ENCODE data around the gene DSCAM.

Gene DSCAM

GRCh38 chr21:40797891-40798290, 49.1 kb downstream of the DSCAM start:
- Histone ChIP-seq H3K4me2 (ENCODE audit: low read length) (no peak overlapping the region), H3K4me3 (ENCODE audit: low read depth, low read length, poor library complexity, severe bottlenecking) (no peak overlapping the region), H3F3A (ENCODE audit: insufficient read depth, low read length) (no peaks in the 10 kb centered on the region), H3K79me2 (ENCODE audit: insufficient read depth, low read length) (no peaks in the 10 kb centered on the region), H3K36me3 (ENCODE audit: insufficient read depth, low read length) (no peaks in the 10 kb centered on the region), H3K9me3 (ENCODE audit: low read length) (0 out of 2 replicates have a peak, but pooled peaks cover 3% of the 10 kb centered on the region), H3K4me1 (ENCODE audit: insufficient read depth, low read length, severe bottlenecking) (no peaks in the 10 kb centered on the region), H3K27ac (ENCODE audit: low read depth, low read length, poor library complexity, severe bottlenecking) (no peak overlapping the region), H3K9ac (ENCODE audit: low read length) (no peak overlapping the region), H3K27me3 (ENCODE audit: insufficient read depth, low read length) (no peaks in the 10 kb centered on the region), H2AFZ (ENCODE audit: low read length) (no peak overlapping the region), H4K20me1 (ENCODE audit: insufficient read depth, low read length) (no peaks in the 10 kb centered on the region), H3K9me2 (ENCODE audit: low read depth, low read length) (no peaks in the 10 kb centered on the region)
- TF ChIP-seq EZH2 (IDR thresholded peaks at IDR 0.05; ENCODE audit: borderline replicate concordance, low read length): no peak
- TF ChIP-seq CTCF (IDR thresholded peaks at IDR 0.05; ENCODE audit: low read length): no peak

- Histone ChIP-seq H3K4me1 (ENCODE audit: insufficient read depth, low read length, severe bottlenecking) (no peaks in the 10 kb centered on the region), H2AFZ (ENCODE audit: low read length) (no peak overlapping the region), H3K9ac (ENCODE audit: low read length) (no peak overlapping the region), H3K79me2 (ENCODE audit: insufficient read depth, low read length) (no peaks in the 10 kb centered on the region), H3K27me3 (ENCODE audit: insufficient read depth, low read length) (no peaks in the 10 kb centered on the region), H3K4me2 (ENCODE audit: low read length) (no peak overlapping the region), H3F3A (ENCODE audit: insufficient read depth, low read length) (no peaks in the 10 kb centered on the region), H3K36me3 (ENCODE audit: insufficient read depth, low read length) (no peaks in the 10 kb centered on the region), H3K27ac (ENCODE audit: low read depth, low read length, poor library complexity, severe bottlenecking) (no peak overlapping the region), H3K9me2 (ENCODE audit: low read depth, low read length) (no peaks in the 10 kb centered on the region), H4K20me1 (ENCODE audit: insufficient read depth, low read length) (no peaks in the 10 kb centered on the region), H3K9me3 (ENCODE audit: low read length) (0 out of 2 replicates have a peak, but pooled peaks cover 3% of the 10 kb centered on the region), H3K4me3 (ENCODE audit: low read depth, low read length, poor library complexity, severe bottlenecking) (no peak overlapping the region)
- no peak for TF ChIP-seq CTCF (IDR thresholded peaks at IDR 0.05; ENCODE audit: low read length)
- no peak for TF ChIP-seq EZH2 (IDR thresholded peaks at IDR 0.05; ENCODE audit: borderline replicate concordance, low read length)
Observed at GRCh38 chr21:40797410-40797809, 49.5 kb downstream of the DSCAM start.

GRCh38 chr21:40796464-40796863, 50.5 kb downstream of the DSCAM start:
- H3K27ac ChIP-seq (ENCODE audit: low read depth, low read length, poor library complexity, severe bottlenecking): no peak overlapping the region
- H3K79me2 ChIP-seq (ENCODE audit: insufficient read depth, low read length): no peaks in the 10 kb centered on the region
- H3K4me3 ChIP-seq (ENCODE audit: low read depth, low read length, poor library complexity, severe bottlenecking): no peak overlapping the region
- H3K27me3 ChIP-seq (ENCODE audit: insufficient read depth, low read length): no peaks in the 10 kb centered on the region
- no peak overlapping the region for H3K9ac ChIP-seq (ENCODE audit: low read length)
- H3K36me3 ChIP-seq (ENCODE audit: insufficient read depth, low read length): no peaks in the 10 kb centered on the region
- no peaks in the 10 kb centered on the region for H3F3A ChIP-seq (ENCODE audit: insufficient read depth, low read length)
- H3K4me1 ChIP-seq (ENCODE audit: insufficient read depth, low read length, severe bottlenecking): no peaks in the 10 kb centered on the region
- no peaks in the 10 kb centered on the region for H3K9me2 ChIP-seq (ENCODE audit: low read depth, low read length)
- no peak overlapping the region for H2AFZ ChIP-seq (ENCODE audit: low read length)
- no peak for TF ChIP-seq EZH2 (IDR thresholded peaks at IDR 0.05; ENCODE audit: borderline replicate concordance, low read length)
- TF ChIP-seq CTCF (IDR thresholded peaks at IDR 0.05; ENCODE audit: low read length): no peak
- H4K20me1 ChIP-seq (ENCODE audit: insufficient read depth, low read length): no peaks in the 10 kb centered on the region
- H3K4me2 ChIP-seq (ENCODE audit: low read length): no peak overlapping the region
- 0 out of 2 replicates have a peak, but pooled peaks cover 3% of the 10 kb centered on the region for H3K9me3 ChIP-seq (ENCODE audit: low read length)

Data from OCI-LY1 (cell line).